H9 (cell line): Measurements from ENCODE around the gene SGCD. TPM values are rescaled to one million over a fixed set of nuclear protein-coding genes. Genes with fewer than 3 reads are reported as not detected.

ENCODE experiments used
- DNase-seq: peaks from one replicate; pipeline ENCODE4 v3.0.0-alpha.2; 2017
- H2AFZ ChIP-seq: one replicate; pipeline ENCODE4 v1.6.1; 2013; ENCODE audit warnings: mild to moderate bottlenecking, low read length, control low read depth, moderate library complexity
- H2AK5ac ChIP-seq: 2 replicates; pipeline ENCODE4 v1.6.1; 2013; ENCODE audit warnings: low read length, control low read depth, mixed read lengths; ENCODE audit not compliant: insufficient read length
- H2BK120ac ChIP-seq: one replicate; pipeline ENCODE4 v1.6.1; 2013; ENCODE audit warnings: low read depth, mild to moderate bottlenecking, low read length, control low read depth, inconsistent platforms; ENCODE audit not compliant: poor library complexity, severe bottlenecking
- H2BK12ac ChIP-seq: 2 replicates; pipeline ENCODE4 v1.6.1; 2013; ENCODE audit warnings: low read length, control low read depth, mixed read lengths, low read depth; ENCODE audit not compliant: insufficient read length
- H2BK15ac ChIP-seq: 2 replicates; pipeline ENCODE4 v1.6.1; 2013; ENCODE audit warnings: low read depth, low read length, control low read depth
- H2BK20ac ChIP-seq: one replicate; pipeline ENCODE4 v1.6.1; 2013; ENCODE audit warnings: low read depth, mild to moderate bottlenecking, low read length, control low read depth, inconsistent platforms; ENCODE audit not compliant: poor library complexity, severe bottlenecking
- H2BK5ac ChIP-seq: 2 replicates; pipeline ENCODE4 v1.6.1; 2013; ENCODE audit warnings: low read length, control low read depth, mixed read lengths; ENCODE audit not compliant: insufficient read length
- H3K14ac ChIP-seq: 2 replicates; pipeline ENCODE4 v1.6.1; 2013; ENCODE audit warnings: low read length, control low read depth; ENCODE audit not compliant: insufficient read depth
- H3K18ac ChIP-seq: 2 replicates; pipeline ENCODE4 v1.6.1; 2013; ENCODE audit warnings: low read depth, mild to moderate bottlenecking, mixed read lengths, low read length, control low read depth; ENCODE audit not compliant: insufficient read length
- H3K23ac ChIP-seq: 2 replicates; pipeline ENCODE4 v1.6.1; 2013; ENCODE audit warnings: low read length, control low read depth, mixed read lengths, low read depth; ENCODE audit not compliant: insufficient read length
- H3K23me2 ChIP-seq: 2 replicates; pipeline ENCODE4 v1.6.1; 2013; ENCODE audit warnings: low read depth, mild to moderate bottlenecking, mixed read lengths, low read length, control low read depth; ENCODE audit not compliant: insufficient read length, poor library complexity, severe bottlenecking
- H3K27ac ChIP-seq: 2 replicates; pipeline ENCODE4 v1.5.1; 2013; ENCODE audit warnings: low read length, control low read depth, mixed read lengths, low read depth; ENCODE audit not compliant: insufficient read length
- H3K27me3 ChIP-seq: 2 replicates; pipeline ENCODE4 v1.6.1; 2013; ENCODE audit warnings: low read length, control low read depth, inconsistent platforms; ENCODE audit not compliant: insufficient read depth
- H3K4ac ChIP-seq: 2 replicates; pipeline ENCODE4 v1.6.1; 2013; ENCODE audit warnings: low read depth, mild to moderate bottlenecking, control low read depth, inconsistent platforms, low read length, moderate library complexity
- H3K4me1 ChIP-seq: 2 replicates; pipeline ENCODE4 v1.6.1; 2013; ENCODE audit warnings: low read length, control low read depth, inconsistent platforms; ENCODE audit not compliant: insufficient read depth
- H3K4me2 ChIP-seq: 2 replicates; pipeline ENCODE4 v1.6.1; 2013; ENCODE audit warnings: low read length, control low read depth, mixed read lengths; ENCODE audit not compliant: insufficient read length, insufficient read depth
- H3K56ac ChIP-seq: 2 replicates; pipeline ENCODE4 v1.6.1; 2013; ENCODE audit warnings: low read depth, mild to moderate bottlenecking, mixed read lengths, low read length, control low read depth; ENCODE audit not compliant: insufficient read length
- H3K79me1 ChIP-seq: 2 replicates; pipeline ENCODE4 v1.6.1; 2013; ENCODE audit warnings: low read depth, mild to moderate bottlenecking, moderate library complexity, low read length, control low read depth, inconsistent platforms; ENCODE audit not compliant: insufficient read depth, poor library complexity, severe bottlenecking
- H3K79me2 ChIP-seq: 2 replicates; pipeline ENCODE4 v1.6.1; 2013; ENCODE audit warnings: low read length, control low read depth, inconsistent platforms; ENCODE audit not compliant: insufficient read depth
- H3K9ac ChIP-seq: 2 replicates; pipeline ENCODE4 v1.6.1; 2013; ENCODE audit warnings: low read length, control low read depth, mixed read lengths; ENCODE audit not compliant: insufficient read length; ENCODE audit errors: extremely low read depth
- H3K9me3 ChIP-seq: one replicate; pipeline ENCODE4 v1.6.1; 2013; ENCODE audit warnings: low read depth, low read length, inconsistent platforms; ENCODE audit not compliant: control insufficient read depth
- H3T11ph ChIP-seq: one replicate; pipeline ENCODE4 v1.6.1; 2013; ENCODE audit warnings: mild to moderate bottlenecking, low read length, control low read depth, inconsistent platforms
- H4K20me1 ChIP-seq: one replicate; pipeline ENCODE4 v1.6.1; 2013; ENCODE audit not compliant: control insufficient read depth, insufficient read length, insufficient read depth
- H4K5ac ChIP-seq: 2 replicates; pipeline ENCODE4 v1.6.1; 2013; ENCODE audit warnings: low read depth, mild to moderate bottlenecking, mixed read lengths, low read length, control low read depth; ENCODE audit not compliant: insufficient read length
- H4K8ac ChIP-seq: replicated peaks from 2 replicates; pipeline ENCODE4 v1.6.1; 2013; ENCODE audit warnings: low read length, control low read depth, mixed read lengths, low read depth; ENCODE audit not compliant: insufficient read length
- H4K91ac ChIP-seq: 2 replicates; pipeline ENCODE4 v1.6.1; 2013; ENCODE audit warnings: low read depth, mild to moderate bottlenecking, moderate library complexity, mixed read lengths, low read length, control low read depth; ENCODE audit not compliant: insufficient read length
- H3K27ac Mint-ChIP-seq, 3 experiments: 2 replicates in 2 of 3; 3 replicates in 1 of 3; pipeline ENCODE4 v1.8.0; 2020 to 2021; ENCODE audit warnings: mixed read lengths in 3 of 3, mild to moderate bottlenecking in 1 of 3, moderate library complexity in 1 of 3
- H3K27me3 Mint-ChIP-seq: 2 replicates; pipeline ENCODE4 v1.8.0; 2021; ENCODE audit warnings: low read depth, mild to moderate bottlenecking, moderate library complexity, mixed read lengths
- H3K36me3 Mint-ChIP-seq, 3 experiments: 2 replicates in 2 of 3; 3 replicates in 1 of 3; pipeline ENCODE4 v1.8.0; 2020 to 2021; ENCODE audit warnings: low read depth in 3 of 3, mixed read lengths in 3 of 3; ENCODE audit not compliant: insufficient read depth in 1 of 3
- H3K4me1 Mint-ChIP-seq, 2 experiments: 2 replicates each; pipeline ENCODE4 v1.8.0; 2020; ENCODE audit warnings: mixed read lengths in 2 of 2
- H3K4me3 Mint-ChIP-seq, 2 experiments: 2 replicates in 1 of 2; 3 replicates in 1 of 2; pipeline ENCODE4 v1.8.0; 2020 to 2021; ENCODE audit warnings: mild to moderate bottlenecking in 2 of 2, mixed read lengths in 2 of 2, moderate library complexity in 1 of 2
- H3K9me3 Mint-ChIP-seq, 2 experiments: 2 replicates in 1 of 2; 3 replicates in 1 of 2; pipeline ENCODE4 v1.8.0; 2020; ENCODE audit warnings: mild to moderate bottlenecking in 2 of 2, mixed read lengths in 2 of 2, moderate library complexity in 1 of 2
- CTCF ChIP-seq: fragments of 200-600 bp; sonication (generic); conservative IDR thresholded peaks from 3 replicates; pipeline ENCODE4 v1.8.0; 2021; ENCODE audit warnings: antibody characterized with exemption, mild to moderate bottlenecking
- WGBS: extraction: QIAGEN DNeasy Blood & Tissue Kit; methylation state at CpG from one replicate; pipeline ENCODE4 v1.1.7; 2013; ENCODE audit warnings: missing lambda C conversion rate, low lambda C conversion rate, mixed read lengths; ENCODE audit not compliant: insufficient read length; ENCODE audit errors: extremely low coverage; 5-methylcytosine and 5-hydroxymethylcytosine counted together
- total RNA-seq: library from RNA; stranded (reverse); gene quantifications from 2 replicates; pipeline ENCODE4 v1.2.1, GENCODE V29; 2021

SGCD gene
- total RNA-seq, 1 experiment from 2014 or later = 0.11 TPM

GRCh38 chr5:156799171-156799570 is 472.2 kb downstream of the SGCD start:
- Histone ChIP-seq H3K9ac (no peak overlapping the region), H3K4ac (no peak overlapping the region), H2BK15ac (no peak overlapping the region), H3K56ac (no peak overlapping the region), H3K4me2 (no peak overlapping the region), H4K5ac (no peak overlapping the region), H3K9me3 (no peaks in the 10 kb centered on the region), H4K8ac (no peak overlapping the region), H3K79me2 (no peaks in the 10 kb centered on the region), H3K23ac (no peak overlapping the region), H3K23me2 (no peaks in the 10 kb centered on the region), H3T11ph (no peak overlapping the region), H3K18ac (no peak overlapping the region), H2BK20ac (no peak overlapping the region), H2BK12ac (no peak overlapping the region), H2AK5ac (no peak overlapping the region), H3K14ac (no peak overlapping the region), H4K20me1 (no peaks in the 10 kb centered on the region), H3K4me1 (peaks cover 10% of the 10 kb centered on the region), H2BK120ac (no peak overlapping the region), H3K27ac (peak overlapping the region; percentile 86), H2BK5ac (no peak overlapping the region), H3K79me1 (no peaks in the 10 kb centered on the region), H3K27me3 (no peaks in the 10 kb centered on the region), H4K91ac (no peak overlapping the region), H2AFZ (no peak overlapping the region)
- no peak for DNase-seq
- WGBS = no CpG with 5 or more reads among the region's 1 CpG
- no peak for TF ChIP-seq CTCF
- Mint-ChIP-seq H3K9me3 (no peaks in the 10 kb centered on the region; a peak in 1 of 5 replicates), H3K36me3 (no peaks in the 10 kb centered on the region), H3K27me3 (no peaks in the 10 kb centered on the region), H3K4me3 (no peak overlapping the region), H3K4me1 (peaks cover 79 to 81% of the 10 kb centered on the region in 2 experiments), H3K27ac (peak overlapping the region; percentile 70 to 92 (median 87); a peak in 5 of 7 replicates)
